Sigmoid colon (tissue), 4 donors: ENCODE results near the gene EEA1.
"Not testable (repeated sequence)": the region's sequence is repeated elsewhere in the genome, so short reads cannot be mapped to it uniquely, and the experiment has no call there.

Source experiments
- CTCF ChIP-seq, 4 experiments: fragments of 450-650 bp in 3 of 4; fragments of 200-600 bp in 1 of 4; IDR thresholded peaks; one replicate each; pipeline ENCODE4 v1.5.1; 2016 to 2019; ENCODE audit warnings: antibody characterized with exemption in 4 of 4, mild to moderate bottlenecking in 3 of 4, moderate library complexity in 2 of 4
- EP300 ChIP-seq, 4 donors: sonication (generic); formaldehyde crosslinking; IDR thresholded peaks; one replicate each; pipeline ENCODE4 v1.6.1; 2017; ENCODE audit warnings: antibody characterized with exemption in 4 of 4
- POLR2A ChIP-seq, 2 donors: fragments of 450-650 bp; IDR thresholded peaks; one replicate each; pipeline ENCODE4 v1.6.1; 2016; ENCODE audit warnings: antibody characterized with exemption in 2 of 2, mild to moderate bottlenecking in 2 of 2, moderate library complexity in 2 of 2

DNA sequence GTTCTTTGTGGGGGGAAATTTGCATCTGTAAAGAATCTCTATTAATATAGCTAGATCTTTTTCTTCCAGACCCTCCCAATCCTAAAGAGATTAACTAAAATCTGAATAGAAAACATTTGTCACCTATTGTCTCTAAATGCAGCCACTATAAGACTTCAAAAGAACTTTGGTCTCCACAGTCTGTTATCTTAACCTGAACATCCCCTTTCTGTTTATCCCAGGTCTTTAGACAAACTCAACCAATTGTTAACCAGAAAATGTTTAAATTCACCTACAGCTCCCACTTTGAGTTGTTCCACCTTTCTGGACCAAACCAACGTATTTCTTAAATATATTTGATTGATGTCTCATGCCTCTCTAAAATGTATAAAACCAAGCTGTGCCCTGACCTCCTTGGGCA is 35.3 kb upstream of the EEA1 start:
- TF ChIP-seq EP300, CTCF, POLR2A (IDR thresholded peaks at IDR 0.05): not testable (repeated sequence)
